ENCODE measurements around the gene MAD2L1. TPM values are rescaled to one million over a fixed set of nuclear protein-coding genes. Genes with fewer than 3 reads are reported as not detected.

Gene MAD2L1
- total RNA-seq, 1 donor from 2014 or later: 75.3 TPM

GRCh38 chr4:120007191-120007871, 59.3 kb downstream of the MAD2L1 start:
- H3K36me3 Mint-ChIP-seq (ENCODE audit: low read depth): no peaks in the 10 kb centered on the region
- no peaks in the 10 kb centered on the region for H3K4me1 Mint-ChIP-seq
- no peak overlapping the region for H3K27ac Mint-ChIP-seq
- intact Hi-C loops (cut with micrococcal nuclease): no loop called here
- H3K4me3 Mint-ChIP-seq: no peak overlapping the region
- DNase-seq: no peak
- no peaks in the 10 kb centered on the region for H3K27me3 Mint-ChIP-seq
- no peaks in the 10 kb centered on the region for H3K9me3 Mint-ChIP-seq
